ENCODE measurements around the gene SLC25A13.
"Not testable (repeated sequence)": the region's sequence is repeated elsewhere in the genome, so short reads cannot be mapped to it uniquely, and the experiment has no call there.

Gene SLC25A13, protein sequence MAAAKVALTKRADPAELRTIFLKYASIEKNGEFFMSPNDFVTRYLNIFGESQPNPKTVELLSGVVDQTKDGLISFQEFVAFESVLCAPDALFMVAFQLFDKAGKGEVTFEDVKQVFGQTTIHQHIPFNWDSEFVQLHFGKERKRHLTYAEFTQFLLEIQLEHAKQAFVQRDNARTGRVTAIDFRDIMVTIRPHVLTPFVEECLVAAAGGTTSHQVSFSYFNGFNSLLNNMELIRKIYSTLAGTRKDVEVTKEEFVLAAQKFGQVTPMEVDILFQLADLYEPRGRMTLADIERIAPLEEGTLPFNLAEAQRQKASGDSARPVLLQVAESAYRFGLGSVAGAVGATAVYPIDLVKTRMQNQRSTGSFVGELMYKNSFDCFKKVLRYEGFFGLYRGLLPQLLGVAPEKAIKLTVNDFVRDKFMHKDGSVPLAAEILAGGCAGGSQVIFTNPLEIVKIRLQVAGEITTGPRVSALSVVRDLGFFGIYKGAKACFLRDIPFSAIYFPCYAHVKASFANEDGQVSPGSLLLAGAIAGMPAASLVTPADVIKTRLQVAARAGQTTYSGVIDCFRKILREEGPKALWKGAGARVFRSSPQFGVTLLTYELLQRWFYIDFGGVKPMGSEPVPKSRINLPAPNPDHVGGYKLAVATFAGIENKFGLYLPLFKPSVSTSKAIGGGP

DNA sequence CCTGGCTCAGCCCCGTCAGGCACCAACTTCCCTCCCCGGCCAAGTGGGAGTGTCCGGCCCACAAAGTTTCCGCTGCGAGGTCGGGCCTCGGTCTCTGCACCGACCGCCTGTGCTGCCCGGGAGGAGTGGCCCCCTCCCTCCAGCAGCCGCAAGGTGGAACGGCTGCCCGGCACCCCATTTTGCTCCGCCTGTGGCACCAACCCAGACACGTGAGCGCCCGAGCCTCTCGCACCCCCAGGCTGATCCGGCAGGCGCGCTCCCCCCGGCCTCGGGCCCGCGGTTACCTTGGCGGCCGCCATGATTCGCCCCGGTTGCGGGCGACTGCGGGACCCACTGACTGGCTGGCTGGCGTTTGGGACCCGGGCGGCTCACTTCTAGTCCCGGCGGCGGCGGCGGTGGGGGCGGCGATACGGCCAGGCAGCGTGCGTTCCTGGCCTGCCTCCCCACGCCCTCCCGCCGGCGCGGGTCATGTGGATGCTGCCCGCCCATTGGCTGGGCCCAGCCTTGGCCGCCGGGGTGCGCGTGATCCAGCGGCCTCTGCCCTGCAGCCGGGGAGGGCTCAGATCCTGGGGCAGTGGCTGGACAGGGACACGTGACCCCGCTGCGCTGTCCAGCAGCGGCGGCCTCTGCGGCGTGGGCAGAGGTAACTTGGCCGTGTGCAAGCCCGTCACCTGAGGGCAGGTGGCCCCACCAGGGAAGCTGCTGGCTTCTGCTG, at the start of gene SLC25A13:
Gene SLC25A13 (minus strand): TSS at position 441 of the 715 bp plus-strand sequence. CDS start 142 bp downstream, at position 299.
- peak; percentile 94 for DNase-seq (ENCODE audit: low spot score)

DNA sequence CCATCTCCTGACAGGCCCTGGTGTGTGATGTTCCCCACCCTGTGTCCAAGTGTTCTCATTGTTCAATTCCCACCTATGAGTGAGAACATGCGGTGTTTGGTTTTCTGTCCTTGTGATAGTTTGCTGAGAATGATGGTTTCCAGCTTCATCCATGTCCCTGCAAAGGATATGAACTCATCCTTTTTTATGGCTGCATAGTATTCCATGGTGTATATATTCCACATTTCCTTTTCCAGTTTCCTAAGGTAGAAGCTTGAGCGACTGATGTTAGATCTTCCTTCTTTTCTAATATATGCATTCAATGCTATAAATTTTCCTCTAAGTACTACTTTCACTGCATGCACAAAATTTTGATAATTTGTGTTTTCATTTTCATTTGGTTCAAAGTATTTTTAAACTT, 44.0 kb upstream of the SLC25A13 start:
- not testable (repeated sequence) for DNase-seq (ENCODE audit: low spot score)

DNA sequence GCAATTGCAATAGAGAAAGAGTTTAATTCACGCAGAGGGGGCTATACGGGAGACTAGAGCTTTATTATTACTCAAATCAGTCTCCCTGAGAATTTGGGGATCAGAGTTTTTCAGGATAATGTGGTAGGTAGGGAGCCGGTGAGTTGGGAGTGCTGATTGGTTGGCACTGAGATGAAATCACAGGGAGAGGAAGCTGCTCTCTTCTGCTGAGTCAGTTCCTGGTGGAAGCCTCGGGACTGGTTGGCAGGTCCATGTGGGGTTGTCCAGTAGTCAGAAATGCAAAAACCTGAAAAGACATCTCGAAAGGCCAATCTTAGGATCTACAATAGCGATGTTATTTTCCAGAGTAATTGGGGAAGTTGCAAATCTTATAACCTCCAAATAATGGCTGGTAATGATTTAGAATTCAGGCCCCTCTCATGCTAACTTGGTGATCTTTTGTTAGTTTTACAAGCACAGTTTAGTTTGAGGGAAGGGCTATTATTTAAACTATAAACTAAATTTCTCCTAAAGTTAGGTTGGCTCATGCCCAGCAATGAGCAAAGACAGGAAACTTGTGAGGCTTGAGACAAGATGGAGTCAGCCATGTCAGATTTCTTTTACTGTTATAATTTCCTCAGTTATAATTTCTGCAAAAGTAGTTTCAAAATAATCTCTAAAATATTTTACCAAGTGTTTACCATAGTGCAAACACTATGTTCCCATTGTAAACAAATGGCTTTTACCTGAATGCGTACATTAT, 39.4 kb upstream of the SLC25A13 start:
- no peak for DNase-seq (ENCODE audit: low spot score)

- no peak for DNase-seq (ENCODE audit: low spot score)
Observed at GRCh38 chr7:96359876-96360275, 38.0 kb upstream of the SLC25A13 start.

GRCh38 chr7:96358236-96358971, 36.5 kb upstream of the SLC25A13 start:
- DNase-seq (ENCODE audit: low spot score), result not testable (repeated sequence)

- DNase-seq (ENCODE audit: low spot score), result no peak
Observed at GRCh38 chr7:96355990-96356506, 34.1 kb upstream of the SLC25A13 start.

GRCh38 chr7:96354881-96355280, 33.0 kb upstream of the SLC25A13 start:
- no peak for DNase-seq (ENCODE audit: low spot score)

DNA sequence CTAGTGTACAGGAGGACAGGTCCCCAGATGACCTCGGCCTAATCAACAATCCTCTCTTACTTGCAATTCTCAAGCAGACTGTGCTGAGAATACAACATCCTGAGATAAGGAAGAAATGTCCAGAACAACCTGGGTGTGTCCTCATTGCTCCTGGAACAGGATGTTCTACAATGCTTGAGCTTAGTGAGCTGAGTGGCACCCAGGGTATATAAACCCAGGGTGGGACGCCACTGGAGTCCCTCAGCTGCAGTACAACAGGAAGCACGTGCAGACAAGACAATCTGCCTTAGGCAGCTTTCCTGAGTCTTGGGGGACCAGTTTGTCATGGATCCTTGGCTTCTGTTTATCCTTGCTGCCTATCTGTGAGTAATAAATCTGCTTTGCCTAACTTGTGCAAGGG, 27.7 kb upstream of the SLC25A13 start:
- no peak for DNase-seq (ENCODE audit: low spot score)

DNA sequence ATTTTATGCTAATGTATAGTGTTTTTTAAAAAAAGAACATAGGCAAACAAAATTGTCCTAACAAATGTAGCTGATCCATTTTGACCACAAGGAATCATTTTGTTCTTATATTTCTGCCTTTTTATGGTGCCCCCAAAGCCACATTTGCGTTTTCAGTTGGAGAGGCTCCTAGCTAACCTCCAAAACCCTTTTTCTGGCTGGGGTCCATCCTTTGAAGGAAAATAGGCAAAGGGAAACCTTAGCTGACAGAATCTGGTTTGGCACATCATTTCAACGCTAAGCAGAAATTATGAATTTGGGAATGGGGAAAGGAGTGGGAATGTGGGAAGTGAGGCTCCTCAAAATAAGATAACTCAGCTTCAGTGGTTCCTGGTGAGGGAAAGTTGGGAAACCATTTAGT, 25.6 kb upstream of the SLC25A13 start:
- DNase-seq (ENCODE audit: low spot score), result no peak

DNA sequence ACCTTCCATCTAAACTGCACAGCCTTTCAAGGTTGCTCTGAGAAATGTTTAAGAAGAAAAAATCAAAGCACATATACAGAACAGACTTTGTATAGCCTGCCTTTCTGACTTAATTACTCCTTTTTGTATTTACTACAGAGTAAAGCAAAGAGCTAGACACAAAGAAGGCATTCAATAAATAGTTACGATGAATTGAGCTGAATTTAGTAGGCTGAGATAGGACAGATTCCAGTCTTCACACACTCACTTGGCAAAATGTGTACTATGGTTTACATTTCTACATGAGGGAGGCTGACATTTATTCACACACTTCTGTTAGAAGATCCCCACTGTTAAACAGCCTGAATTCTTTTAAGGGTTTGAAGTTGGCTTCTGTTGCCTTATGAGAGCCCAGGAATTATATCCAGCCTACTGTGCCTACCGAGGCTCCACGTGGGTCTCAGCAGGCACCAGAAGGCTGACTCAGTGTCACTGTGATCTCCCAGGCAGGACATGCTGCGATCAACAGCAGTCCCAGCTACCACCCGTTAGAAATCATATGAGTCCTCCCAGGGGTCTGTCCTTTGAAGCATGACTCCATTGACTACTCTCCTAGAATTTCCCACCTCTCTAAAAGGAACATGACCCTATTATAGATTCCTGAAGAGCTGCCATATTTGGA, 24.5 kb upstream of the SLC25A13 start:
- no peak for DNase-seq (ENCODE audit: low spot score)

DNA sequence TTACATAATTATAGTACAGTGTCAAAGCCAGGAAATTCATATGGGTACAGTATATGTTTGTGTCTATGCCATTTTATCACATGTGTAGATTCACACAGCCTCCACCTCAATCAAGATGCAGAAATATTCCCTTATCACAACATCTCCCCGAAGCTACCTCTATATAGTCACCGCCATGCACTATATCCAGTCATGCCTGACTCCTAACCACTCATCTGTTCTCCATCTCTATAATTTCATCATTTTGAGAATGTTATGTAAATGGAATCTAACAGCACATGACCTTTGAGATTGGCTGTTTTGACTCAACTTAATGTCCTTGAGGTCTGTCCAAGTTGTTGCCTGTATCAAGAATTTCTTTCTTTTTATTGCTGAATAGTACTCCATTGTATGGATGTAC, 22.3 kb upstream of the SLC25A13 start:
- DNase-seq (ENCODE audit: low spot score), result no peak

DNA sequence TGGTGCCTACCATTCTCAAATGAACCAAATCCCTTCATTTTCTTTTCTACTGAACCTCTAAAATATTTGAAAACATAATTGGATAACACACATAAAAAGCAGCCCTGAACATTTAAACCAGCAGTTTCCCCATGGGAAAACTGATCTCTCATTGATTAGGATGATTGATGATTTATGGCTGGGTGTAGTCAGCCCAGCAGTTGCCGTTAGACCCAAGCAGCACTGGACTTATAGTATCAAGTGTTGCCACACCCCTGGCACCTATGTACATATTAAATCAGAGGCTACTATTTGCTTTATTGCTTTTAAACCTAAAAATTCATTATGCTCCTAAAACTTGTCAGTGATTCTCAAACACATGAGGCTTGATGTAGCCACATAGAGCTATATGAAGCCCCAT, 20.2 kb upstream of the SLC25A13 start:
- no peak for DNase-seq (ENCODE audit: low spot score)

DNA sequence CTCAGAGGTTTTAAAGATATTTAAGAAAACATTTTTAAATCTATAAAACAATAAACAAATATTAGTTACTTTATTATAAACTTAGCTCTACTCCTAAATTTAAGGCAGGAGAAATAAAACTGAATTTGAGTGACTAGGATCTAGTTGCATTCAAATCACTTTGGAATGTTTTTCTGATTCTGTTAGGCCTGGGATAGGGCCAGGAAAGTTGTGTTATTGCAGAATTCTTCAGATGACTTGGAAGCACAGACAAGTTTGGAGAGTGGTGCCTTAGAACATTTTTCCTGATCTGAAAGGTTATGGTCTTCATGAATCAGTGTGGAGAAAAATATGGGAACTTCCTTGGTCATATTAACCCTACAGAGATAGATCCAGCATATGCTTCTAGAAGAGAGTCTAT, 15.6 kb upstream of the SLC25A13 start:
- no peak for DNase-seq (ENCODE audit: low spot score)

DNA sequence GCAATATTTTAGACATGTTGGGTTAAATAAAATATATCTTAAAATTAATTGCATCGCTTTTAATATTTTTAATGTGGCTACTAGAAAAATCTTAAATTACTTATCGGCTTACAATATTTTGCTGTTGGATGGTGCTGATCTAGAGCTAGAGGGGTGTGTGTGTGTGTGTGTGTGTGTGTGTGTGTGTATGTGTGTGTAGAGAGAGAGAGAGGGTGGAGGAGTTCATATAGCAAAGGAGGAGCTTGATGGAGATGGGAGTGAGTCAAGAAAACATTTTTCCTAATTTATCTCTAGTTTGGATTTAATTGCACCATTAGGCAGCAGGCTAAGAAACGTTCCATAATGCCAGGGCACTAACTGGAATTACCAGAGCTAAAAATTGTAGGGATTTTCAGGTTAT, 10.4 kb upstream of the SLC25A13 start:
- no peak for DNase-seq (ENCODE audit: low spot score)

GRCh38 chr7:96331775-96332174, 9.9 kb upstream of the SLC25A13 start:
- no peak for DNase-seq (ENCODE audit: low spot score)

GRCh38 chr7:96331233-96331632, 9.3 kb upstream of the SLC25A13 start:
- no peak for DNase-seq (ENCODE audit: low spot score)

- DNase-seq (ENCODE audit: low spot score), result no peak
Observed at GRCh38 chr7:96330193-96330592, 8.3 kb upstream of the SLC25A13 start.

DNA sequence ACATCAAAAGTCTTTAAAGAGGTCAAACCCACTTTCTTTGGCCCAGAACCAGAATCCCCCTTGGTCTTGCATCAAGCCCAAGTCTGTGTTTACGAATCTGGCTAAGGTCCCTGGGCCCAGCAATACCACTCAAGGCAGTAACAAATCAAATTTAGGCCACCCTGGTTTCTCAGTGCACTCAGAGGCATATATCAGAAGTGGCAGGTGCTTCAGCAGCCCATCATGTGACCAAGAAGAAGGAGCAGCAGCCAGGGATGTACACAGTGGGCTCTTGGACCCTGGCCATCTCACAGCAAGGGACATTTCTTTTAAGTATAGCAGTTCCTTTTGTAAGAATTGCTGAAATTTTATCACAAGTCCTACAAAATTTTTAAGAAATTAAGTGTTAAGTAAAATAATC, 7.3 kb upstream of the SLC25A13 start:
- DNase-seq (ENCODE audit: low spot score), result no peak

- no peak for DNase-seq (ENCODE audit: low spot score)
Observed at GRCh38 chr7:96328016-96328415, 6.1 kb upstream of the SLC25A13 start.

GRCh38 chr7:96327429-96327828, 5.5 kb upstream of the SLC25A13 start:
- no peak for DNase-seq (ENCODE audit: low spot score)

GRCh38 chr7:96326752-96327151, 4.9 kb upstream of the SLC25A13 start:
- DNase-seq (ENCODE audit: low spot score), result not testable (repeated sequence)
